ENCODE data around the gene OR6C74.

The OR6C74 gene

GRCh38 chr12:55244309-55244708, at the start of gene OR6C74:
Gene OR6C74 (plus strand): TSS chr12:55244609. CDS start chr12:55247288, 2,679 bp downstream.
- FAIRE-seq: no peak

- no peak for FAIRE-seq
Observed at GRCh38 chr12:55220725-55221124, 23.7 kb upstream of the OR6C74 start, which contains the start of gene OR10A7. Gene OR10A7 (plus strand): TSS chr12:55221025. CDS start chr12:55221025, 0 bp downstream.

GRCh38 chr12:55226523-55226922, 17.9 kb upstream of the OR6C74 start:
- FAIRE-seq: no peak

GRCh38 chr12:55227643-55228042, 16.8 kb upstream of the OR6C74 start:
- FAIRE-seq: no peak

GRCh38 chr12:55246159-55246558, 1.8 kb downstream of the OR6C74 start:
- no peak for FAIRE-seq

- FAIRE-seq: no peak
Observed at GRCh38 chr12:55250944-55251343, 6.5 kb downstream of the OR6C74 start.

- FAIRE-seq: no peak
Observed at GRCh38 chr12:55253281-55253680, 8.9 kb downstream of the OR6C74 start.

- no peak for FAIRE-seq
Observed at GRCh38 chr12:55256831-55257230, 12.4 kb downstream of the OR6C74 start.

GRCh38 chr12:55258303-55258702, 13.9 kb downstream of the OR6C74 start:
- FAIRE-seq: no peak

- FAIRE-seq: no peak
Observed at GRCh38 chr12:55280991-55281390, 36.6 kb downstream of the OR6C74 start.

GRCh38 chr12:55289999-55290398, 45.6 kb downstream of the OR6C74 start:
- no peak for FAIRE-seq
